NCI-H82 treated with DMSO at 0.1 percent for 48 hours (cell line): ENCODE data around the gene OR10T2.
"Not testable (repeated sequence)": the region's sequence is repeated elsewhere in the genome, so short reads cannot be mapped to it uniquely, and the experiment has no call there.

Experiments used
- DNase-seq: peaks from one replicate; lab custom pipeline; 2025; ENCODE audit not compliant: unreplicated experiment; lab: John Stamatoyannopoulos, UW

The OR10T2 gene

GRCh38 chr1:158398818-158399514 is at the start of gene OR10T2:
Gene OR10T2, minus strand, starts transcription at chr1:158399466. Its CDS starts 0 bp downstream, at chr1:158399466.
- DNase-seq, result no peak

GRCh38 chr1:158445376-158445775 is 46.1 kb upstream of the OR10T2 start:
- DNase-seq, result no peak

GRCh38 chr1:158434741-158435140 is 35.5 kb upstream of the OR10T2 start:
- no peak for DNase-seq

GRCh38 chr1:158430163-158430562 is 30.9 kb upstream of the OR10T2 start:
- DNase-seq, result not testable (repeated sequence)

GRCh38 chr1:158426137-158426536 is 26.9 kb upstream of the OR10T2 start, which contains the start of gene OR10K2:
Gene OR10K2, minus strand, starts transcription at chr1:158426237. Its CDS starts 5,371 bp downstream, at chr1:158420866.
- no peak for DNase-seq

GRCh38 chr1:158425027-158425426 is 25.8 kb upstream of the OR10T2 start:
- no peak for DNase-seq

GRCh38 chr1:158422212-158422611 is 22.9 kb upstream of the OR10T2 start:
- DNase-seq, result no peak

GRCh38 chr1:158417586-158417985 is 18.3 kb upstream of the OR10T2 start:
- DNase-seq, result no peak

GRCh38 chr1:158414651-158415345 is 15.5 kb upstream of the OR10T2 start:
- DNase-seq, result no peak

- DNase-seq, result no peak
These were observed 7.8 kb upstream of the OR10T2 start for GRCh38 chr1:158407092-158407491.

GRCh38 chr1:158400871-158401270 is 1.6 kb upstream of the OR10T2 start:
- no peak for DNase-seq

GRCh38 chr1:158396646-158397045 is 2.6 kb downstream of the OR10T2 start:
- no peak for DNase-seq

- DNase-seq, result no peak
These were observed 5.8 kb downstream of the OR10T2 start for GRCh38 chr1:158393476-158393875.

GRCh38 chr1:158391099-158391498 is 8.2 kb downstream of the OR10T2 start:
- DNase-seq, result no peak

GRCh38 chr1:158390331-158390730 is 8.9 kb downstream of the OR10T2 start:
- no peak for DNase-seq

- DNase-seq, result no peak
These were observed 24.4 kb downstream of the OR10T2 start for GRCh38 chr1:158374860-158375259.

- DNase-seq, result not testable (repeated sequence)
These were observed 25.2 kb downstream of the OR10T2 start for GRCh38 chr1:158374101-158374500.

GRCh38 chr1:158371188-158371953 is 27.9 kb downstream of the OR10T2 start:
- no peak for DNase-seq

- no peak for DNase-seq
These were observed 32.5 kb downstream of the OR10T2 start for GRCh38 chr1:158366783-158367182.

- no peak for DNase-seq
These were observed 36.3 kb downstream of the OR10T2 start for GRCh38 chr1:158362941-158363340.

- no peak for DNase-seq
These were observed 36.8 kb downstream of the OR10T2 start for GRCh38 chr1:158362482-158362881.

GRCh38 chr1:158357441-158357840 is 41.8 kb downstream of the OR10T2 start:
- DNase-seq, result no peak
